AG08395 (cell line): ENCODE measurements around the gene DACT3.
"Not testable (repeated sequence)": the region's sequence is repeated elsewhere in the genome, so short reads cannot be mapped to it uniquely, and the experiment has no call there.

Experiments
- DNase-seq: peaks from one replicate; pipeline ENCODE4 v3.0.0; 2012; ENCODE audit warnings: mixed read lengths, low spot score

The DACT3 gene

DNA sequence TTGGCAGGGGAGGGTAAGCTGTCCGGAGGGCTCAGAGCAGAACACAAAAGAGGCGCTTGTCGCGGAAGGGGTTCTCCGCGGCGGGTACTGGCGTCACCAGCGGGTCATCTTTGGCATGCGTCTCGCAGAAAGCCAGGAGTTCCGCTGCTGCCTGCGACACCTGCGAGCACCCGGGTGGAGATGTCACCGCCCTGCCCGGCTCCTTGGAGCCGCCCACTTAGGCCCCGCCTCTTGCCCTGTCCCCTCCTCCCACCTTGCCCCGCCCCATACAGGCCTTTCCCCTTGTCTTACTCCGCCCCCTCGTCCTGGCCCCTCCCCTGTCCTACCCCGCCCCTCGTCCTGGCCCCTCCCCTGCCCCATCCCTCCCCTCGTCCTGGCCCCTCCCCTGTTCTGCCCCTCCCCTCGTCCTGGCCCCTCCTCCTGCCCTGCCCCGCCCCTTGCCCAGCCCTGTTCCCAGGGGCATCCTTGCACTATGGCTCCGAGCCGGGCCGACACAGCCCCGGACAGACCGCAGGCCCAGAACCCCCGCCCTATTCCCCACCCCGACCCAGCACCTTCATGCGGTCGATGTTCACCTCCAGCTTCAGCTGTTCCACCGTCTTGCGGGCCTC is 26.8 kb downstream of the DACT3 start:
- peak; percentile 93 for DNase-seq

DNA sequence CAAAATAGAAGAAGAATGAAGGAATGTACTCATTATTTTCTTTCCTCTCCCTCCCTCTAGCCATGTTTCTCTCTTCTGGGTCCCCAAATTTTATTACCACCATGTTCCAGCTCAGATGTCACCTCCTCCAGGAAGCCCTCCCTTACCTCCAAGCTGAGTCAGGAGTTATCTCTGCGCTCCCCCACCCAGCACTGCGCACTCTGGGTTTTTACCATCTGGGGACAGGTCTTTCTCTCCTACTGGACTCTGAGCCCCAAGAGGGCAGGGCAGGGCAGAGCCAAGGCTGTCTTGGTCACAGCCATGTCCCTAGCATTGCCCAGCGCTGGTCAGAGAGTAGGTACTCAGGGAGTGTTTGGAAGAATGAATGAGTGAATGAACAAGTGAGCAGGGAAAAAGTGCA is 27.9 kb downstream of the DACT3 start:
- DNase-seq = no peak

DNA sequence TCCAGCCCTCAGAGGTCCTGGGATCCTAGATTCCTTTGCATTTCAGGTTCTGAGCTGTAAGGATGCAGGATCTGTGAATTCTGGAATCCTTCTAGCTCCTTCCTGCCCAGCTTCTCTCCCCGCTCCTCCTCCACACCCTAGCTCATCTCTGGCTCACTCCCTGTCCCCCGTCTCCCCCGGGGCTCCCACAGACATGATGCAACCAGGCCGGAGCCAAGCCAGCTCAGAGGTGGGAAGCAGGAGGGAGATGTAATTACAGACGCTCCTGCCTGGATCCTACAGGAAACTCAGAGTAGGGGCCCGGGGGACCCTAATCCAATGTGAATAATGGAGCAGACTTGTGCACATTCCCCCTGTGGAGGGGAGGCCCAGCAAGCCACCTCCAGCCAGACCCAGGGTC is 29.5 kb downstream of the DACT3 start:
- DNase-seq = peak; percentile 66

DNA sequence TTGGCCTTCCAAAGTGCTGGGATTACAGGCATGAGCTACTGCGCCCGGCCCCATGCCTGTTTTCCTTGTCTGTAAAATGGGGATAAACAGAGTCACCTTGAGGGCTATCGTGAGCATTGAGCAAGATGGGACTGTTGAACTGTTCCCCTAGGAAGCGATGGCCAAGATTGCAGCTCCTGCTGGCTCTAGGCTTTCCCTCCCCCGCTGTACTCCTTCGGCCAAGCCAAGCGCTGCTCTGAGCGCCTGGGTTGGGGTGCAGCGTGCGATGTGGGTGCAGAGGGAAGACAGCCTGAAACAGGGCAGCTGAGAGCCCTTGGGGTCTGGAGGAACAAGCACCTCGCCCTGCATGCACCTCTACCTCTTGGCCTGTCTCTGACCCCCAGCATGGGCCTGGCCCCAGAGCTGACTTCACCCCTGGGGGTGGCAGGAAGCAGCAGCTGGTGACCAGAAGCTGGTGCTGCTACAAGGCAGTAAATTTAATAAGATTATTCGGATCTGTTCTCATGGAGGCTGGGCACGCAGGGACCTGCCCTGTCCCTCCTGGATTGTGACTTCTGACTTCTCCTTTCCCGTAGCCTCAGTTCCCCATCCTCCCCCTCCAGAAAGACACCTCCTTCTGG is 30.3 kb downstream of the DACT3 start:
- DNase-seq = no peak

DNA sequence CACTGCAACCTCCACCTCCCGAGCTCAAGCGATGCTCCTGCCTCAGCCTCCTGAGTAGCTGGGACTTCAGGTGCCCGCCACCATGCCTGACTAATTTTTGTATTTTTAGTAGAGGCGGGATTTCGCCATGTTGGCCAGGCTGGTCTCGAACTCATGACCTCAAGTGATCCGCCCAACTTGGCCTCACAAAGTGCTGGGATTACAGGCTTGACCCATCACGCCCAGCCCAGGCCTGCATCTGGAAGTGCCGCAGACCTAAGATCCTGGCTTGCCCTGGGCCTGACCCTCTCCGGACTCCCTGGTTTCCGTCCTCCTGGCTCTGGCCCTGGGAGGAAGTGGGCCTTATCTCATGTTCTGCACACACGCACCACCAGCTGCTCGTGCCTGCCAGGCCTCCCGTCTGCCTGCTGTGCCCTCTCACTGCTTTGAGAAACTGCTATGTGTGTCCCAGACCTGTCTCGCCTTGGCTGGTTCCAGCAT is 31.4 kb downstream of the DACT3 start:
- no peak for DNase-seq

DNA sequence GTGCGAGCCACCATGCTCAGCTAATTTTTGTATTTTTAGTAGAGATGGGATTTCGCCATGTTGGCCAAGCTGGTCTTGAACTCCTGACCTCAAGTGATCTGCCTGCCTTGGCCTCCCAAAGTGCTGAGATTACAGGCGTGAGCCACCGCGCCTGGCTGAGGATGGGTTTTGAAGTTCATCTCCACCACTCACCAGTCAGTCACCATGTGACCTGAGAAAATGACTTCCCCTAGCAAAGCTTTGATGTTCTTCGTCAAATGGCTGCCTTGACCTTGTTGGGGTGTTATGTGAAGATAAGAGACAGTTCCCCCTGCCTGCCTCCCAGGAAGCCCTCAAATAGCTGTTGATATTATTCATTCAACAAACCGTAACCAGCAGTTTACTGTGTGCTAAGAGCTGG is 32.0 kb downstream of the DACT3 start:
- DNase-seq = not testable (repeated sequence)

DNA sequence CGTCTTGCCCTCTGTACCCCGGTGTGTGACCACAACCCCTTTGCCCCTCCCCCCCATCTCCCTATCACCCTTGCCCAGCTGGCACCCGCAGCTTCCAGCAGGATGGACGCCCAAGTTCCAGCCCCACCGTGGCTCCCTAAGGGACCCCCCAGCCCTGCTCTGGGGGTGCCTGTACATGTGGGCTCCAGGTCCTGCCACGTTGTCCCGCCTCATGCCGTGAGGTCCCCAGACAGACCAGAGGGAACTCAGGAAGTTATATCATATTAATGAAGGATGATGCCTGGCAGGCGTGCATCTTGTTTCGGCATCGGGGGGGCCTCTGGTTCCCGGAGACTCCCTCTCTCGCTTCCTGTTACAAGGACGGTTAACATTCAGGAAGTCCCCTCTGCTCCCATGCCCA is 34.5 kb downstream of the DACT3 start:
- DNase-seq = no peak

DNA sequence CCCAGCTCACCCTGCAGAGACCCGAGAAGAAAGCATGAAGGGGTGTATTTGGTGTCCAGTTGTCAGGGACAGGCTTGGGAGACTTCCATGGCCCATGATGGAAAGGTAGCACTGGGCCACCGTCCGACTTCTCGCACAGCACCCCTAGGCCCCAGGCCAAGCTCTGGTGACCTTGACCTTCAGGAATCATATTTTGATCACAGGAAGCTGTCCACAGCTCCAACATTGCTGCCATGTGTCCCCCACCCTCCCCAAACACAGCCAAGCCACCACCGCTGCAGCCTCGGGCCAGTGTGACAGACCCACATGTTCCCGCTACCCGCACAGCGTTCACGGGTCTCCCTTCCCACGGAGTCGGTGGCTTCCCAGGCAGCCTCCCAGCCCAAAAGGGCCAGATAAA is 35.3 kb downstream of the DACT3 start:
- DNase-seq = no peak

DNA sequence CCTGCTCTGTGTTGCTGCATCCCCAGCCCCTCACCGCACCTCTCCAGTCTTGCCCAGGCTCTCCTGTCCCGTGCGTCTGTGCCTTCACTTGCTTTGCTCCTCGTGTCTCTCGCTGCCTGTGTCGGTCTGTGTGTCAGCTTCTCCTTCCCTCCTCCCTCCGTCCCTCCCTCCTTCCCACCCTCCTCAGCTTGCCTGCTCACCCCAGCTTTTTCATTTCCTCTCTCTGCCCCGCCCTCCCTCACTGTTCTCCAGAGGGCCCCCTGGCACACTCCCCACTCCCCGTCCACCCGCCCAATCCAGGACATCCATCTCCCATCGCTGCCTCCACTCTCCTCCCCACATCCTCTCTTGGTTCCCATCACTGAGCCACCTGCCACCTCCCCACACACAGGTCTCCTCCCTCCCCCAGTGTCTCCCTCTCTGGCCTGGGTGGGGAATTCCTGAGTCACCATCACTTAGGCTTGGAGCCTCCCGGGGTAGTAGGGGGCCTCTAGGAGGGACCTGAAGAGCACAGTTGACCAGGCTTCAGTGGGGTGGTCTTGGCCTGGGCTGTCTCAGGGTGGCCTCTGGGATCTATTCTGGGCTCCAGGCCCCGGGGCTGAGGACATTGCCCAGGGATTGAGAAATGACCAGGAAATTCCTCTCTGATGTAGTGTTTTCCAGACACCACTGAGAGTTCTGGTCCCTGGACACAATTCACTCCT is 35.9 kb downstream of the DACT3 start, which contains the start of gene PTGIR:
Gene PTGIR (minus strand): TSS at position 132 of the 704 bp plus-strand sequence. CDS start 864 bp downstream, outside the sequence.
- DNase-seq = peak; percentile 85

DNA sequence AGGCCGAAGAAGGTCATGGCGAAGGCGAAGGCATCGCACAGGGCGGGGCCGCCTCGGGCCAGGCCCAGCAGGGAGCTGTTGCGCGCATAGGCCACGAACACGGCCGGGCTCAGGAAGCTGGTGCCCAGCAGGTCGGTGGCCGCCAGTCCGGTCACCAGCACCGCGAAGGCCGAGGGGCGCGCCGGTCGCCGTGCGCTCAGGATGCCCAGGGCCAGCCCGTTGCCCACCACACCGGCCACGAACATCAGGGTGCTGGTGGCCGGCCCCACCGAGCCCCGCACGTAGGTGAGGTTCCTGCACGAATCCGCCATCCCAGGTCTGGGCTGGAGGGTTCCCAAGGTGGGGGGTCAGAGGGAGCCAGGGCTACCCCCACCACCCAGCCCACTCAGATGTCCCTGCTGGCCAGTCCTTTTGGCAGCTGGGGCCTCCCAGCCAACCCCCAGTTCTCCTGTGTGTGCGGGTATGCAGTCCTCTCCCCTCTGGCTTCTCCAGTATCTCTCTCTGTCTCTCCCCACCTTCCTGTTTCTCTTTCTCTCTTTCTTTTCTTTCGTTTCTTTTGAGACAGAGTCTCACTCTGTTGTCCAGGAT is 37.0 kb downstream of the DACT3 start:
- DNase-seq = no peak

DNA sequence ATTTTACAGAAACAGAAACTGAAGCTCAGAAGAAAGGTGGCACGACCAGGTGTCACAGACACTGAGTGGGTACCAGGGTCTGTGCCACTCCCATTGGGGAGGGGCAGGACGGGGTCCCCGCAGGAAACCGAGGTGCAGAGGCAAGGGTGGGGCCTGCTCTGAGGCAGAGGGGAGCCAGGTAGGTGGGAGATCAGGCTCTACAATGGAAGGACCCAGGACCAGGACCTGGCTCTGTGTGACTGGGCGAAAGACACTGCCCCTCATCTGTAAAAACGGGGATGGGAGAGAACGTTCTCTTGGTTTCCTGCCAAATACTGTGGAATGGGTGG is 38.9 kb downstream of the DACT3 start:
- no peak for DNase-seq

DNA sequence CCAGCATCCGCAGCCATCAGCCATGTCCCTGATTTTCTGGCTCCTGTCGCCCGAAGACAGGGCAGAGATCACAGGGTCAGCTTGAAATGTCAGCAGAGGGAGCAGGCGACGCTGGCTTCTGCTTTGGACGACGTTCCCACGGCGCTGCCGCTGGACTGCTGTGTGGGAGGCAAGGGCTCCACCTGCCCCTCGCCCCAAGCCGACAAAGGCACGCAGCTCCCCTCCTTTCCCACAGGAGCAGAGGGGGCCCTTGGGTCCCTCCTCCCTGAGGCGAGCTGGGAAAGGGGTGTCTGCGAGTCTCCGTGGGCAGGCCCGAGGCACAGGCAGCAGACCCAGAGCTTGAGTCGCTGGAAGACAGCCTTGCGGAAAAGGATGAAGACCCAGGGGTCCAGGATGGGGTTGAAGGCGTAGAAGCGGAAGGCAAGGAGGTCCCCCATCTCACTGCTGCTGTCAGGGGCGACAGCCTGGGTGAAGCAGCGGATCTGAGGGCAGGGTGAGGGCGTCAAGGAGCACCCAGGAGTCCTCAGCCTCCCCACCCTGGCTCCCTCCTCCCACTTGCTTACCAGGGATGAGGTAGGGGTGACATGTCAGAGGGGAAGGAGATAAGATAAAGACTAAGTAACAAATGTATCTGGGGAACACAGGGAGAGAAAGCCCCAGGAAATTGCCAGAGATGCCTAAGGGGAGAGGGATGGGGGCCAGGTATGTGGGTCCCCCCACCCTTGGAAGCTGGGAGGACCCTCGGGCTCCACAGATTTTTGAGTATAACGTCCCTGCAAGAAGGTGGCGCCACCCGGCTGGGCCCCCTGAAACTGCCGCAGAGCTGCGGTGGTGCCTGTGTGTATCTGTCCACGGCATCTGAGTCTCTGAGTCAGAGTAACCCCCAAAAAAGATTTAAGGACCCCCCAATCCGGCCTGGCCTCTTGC is 39.5 kb downstream of the DACT3 start:
- no peak for DNase-seq

DNA sequence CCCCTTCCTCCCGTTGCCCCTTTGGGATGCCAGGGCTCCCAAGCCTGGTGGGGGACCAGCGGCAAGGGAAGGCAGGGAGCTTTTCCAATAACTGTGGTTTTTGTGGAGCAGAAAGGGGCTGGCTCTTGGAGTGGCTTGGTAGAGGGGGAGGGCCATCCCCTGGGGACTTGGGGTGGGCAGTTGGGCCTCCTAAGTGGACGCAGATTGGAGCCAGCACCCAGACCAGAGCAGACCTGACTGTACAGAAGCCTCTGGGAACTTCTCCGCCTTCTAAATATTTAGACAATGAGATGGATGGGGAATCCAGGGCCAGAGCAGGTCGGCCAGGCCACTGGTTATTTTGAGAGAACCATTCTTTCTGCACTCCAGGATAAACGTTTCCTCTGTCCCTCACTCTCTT is 40.3 kb downstream of the DACT3 start:
- no peak for DNase-seq

DNA sequence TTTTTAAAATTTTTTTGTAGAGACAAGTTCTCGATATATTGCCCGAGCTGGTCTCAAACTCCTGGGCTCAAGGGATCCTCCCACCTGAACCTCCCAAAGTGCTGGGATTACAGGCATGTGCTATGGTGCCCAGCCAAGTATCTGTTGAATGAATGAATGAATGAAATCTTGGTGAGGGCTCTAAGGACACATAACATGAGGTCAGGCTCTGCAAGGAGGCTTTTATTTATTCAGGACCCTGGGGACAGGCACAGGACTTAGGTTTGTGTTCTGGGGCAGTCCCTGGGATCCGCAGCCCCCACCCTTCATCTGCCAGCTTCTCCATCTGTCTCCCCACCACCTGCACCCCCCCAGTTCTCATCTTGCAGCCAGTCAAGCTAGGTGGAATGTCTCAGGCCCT is 40.7 kb downstream of the DACT3 start:
- DNase-seq = no peak

DNA sequence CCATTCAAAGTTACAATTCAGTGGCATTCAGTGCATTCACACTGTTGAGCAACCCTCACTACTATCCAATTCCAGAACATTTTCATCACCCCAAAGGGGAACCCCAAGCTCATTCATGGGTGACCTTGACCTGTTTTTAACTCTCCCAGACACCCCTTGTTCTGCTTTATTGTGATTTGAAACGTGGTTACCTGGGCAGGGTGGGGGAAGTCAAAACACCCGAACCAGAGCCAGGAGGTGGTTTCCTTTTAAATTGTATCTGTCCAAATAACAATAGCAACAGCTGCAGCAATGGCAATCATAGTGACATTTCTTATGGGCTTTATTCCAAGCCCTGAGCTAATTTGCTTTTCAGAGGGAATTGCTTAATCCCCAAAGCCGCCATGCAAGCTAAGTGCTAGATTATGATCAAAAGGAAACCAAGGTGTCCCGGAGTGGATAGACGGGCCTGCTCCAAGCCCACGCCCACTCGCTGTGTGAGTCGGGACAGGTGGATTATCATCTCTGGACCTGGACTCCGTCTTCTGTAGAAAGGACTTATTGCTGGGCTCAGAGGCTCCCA is 42.2 kb downstream of the DACT3 start:
- DNase-seq = no peak

DNA sequence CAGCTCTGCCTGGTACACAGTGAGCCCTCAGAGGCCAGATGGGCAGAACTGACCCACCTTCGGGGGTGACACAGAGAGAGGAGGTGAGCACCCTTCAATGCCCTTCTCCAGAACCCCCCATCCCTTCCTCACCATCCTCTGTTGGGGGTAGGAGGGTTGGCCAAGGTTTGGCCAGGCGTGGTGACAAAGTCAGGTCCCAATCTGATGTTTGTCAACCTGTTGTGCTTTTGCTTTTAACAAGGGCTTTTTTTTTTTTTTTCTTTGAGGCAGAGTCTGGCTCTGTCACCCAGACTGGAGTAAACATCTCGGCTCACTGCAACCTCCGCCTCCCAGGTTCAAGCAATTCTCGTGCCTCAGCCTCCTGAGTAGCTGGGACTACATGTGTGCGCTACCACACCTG is 43.4 kb downstream of the DACT3 start:
- DNase-seq = no peak

DNA sequence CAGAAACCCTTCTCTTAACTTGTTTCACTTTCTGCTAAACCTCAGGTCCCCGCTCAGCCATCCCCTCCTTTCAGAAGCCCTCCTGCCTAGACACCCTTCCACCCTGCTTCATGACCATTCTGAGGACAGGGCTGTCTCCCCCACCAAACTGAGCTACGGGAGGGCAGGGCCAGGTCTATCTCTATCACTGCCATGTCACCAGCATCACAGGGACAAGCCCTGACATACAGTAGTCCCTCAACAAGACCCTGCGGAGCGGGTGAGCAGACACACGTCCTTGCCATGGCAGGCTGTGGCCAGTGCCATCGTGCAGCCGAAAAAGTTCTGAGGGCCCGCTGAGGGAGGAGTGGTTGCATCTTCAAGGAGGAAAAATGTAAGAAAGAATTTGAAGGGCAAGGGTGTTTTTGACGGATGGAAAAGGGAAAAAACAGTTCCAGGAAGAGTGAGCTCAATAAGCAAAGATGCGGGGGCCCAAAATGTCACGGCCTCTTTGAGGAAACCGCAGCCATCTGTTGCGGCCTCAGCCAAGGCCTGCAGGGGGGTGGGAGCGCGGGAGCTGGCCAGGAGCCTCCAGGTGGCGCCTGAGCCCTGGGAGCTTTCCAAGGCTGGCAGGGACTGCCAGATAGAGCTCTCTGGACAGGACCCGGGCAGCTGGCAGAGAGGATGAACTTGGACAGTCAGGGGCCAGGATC is 44.2 kb downstream of the DACT3 start:
- peak; percentile 51 for DNase-seq

DNA sequence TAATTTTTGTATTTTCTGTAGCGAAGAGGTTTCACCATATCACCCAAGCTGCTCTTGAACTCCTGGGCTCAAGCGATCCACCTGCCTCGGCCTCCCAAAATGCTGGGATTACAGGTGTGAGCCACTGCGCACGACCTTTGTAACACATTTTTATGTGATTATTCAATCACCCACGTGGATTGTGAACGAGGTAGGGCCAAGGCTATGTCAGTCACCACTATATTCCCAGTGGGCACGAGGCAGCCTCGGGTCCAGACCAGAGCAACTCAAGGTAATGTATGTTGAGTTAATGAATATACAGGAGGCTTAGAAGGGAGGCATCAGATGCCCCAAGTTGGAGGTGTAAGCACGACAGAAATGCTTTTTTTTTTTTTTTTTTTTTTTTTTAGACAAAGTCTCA is 45.0 kb downstream of the DACT3 start:
- no peak for DNase-seq

DNA sequence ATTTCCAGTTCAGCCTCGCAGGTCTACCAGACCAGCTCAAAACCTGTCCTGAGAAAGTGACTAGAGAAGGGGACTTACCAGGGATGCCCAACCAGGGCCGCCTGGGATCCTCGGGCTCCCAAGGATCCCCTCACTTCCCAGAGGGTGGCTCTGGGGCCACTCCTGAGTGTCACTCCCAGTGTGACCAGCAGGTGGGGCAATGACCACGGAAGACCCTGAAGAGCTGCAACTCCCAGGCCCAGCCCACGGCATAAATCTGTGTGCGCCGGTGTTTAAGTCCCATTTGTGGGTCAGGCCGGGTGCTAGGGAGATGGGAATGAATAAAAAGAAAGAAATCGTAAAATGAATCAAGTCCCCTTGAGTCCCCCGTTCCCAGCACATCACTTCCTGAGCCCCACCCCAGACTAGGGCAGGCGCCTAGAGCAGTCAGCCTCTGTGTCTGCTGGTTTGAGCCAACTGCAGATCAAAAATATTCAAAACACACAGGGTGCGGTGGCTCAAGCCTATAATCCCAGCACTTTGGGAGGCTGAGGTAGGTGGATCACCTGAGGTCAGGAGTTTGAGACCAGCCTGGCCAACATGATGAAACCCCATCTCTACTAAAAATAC is 46.8 kb downstream of the DACT3 start:
- DNase-seq = peak; percentile 80

DNA sequence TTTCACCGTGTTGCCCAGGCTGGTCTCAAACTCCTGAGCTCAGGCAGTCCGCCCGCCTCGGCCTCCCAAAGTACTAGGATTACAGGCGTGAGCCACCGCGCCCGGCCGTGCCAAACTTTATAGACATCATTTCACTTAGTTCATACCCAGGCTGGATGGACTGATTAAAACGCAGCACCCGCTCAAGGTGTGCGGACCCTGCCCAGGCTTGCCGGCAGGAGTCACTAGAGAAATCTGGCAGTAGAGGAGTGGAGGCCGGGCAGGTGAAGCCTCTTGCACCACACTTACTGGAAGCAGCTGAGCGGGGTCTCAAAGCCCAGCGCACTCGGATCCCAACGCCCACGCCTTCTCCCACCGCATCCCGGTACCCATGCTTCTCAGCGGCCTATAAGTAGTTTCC is 47.5 kb downstream of the DACT3 start:
- DNase-seq = no peak

DNA sequence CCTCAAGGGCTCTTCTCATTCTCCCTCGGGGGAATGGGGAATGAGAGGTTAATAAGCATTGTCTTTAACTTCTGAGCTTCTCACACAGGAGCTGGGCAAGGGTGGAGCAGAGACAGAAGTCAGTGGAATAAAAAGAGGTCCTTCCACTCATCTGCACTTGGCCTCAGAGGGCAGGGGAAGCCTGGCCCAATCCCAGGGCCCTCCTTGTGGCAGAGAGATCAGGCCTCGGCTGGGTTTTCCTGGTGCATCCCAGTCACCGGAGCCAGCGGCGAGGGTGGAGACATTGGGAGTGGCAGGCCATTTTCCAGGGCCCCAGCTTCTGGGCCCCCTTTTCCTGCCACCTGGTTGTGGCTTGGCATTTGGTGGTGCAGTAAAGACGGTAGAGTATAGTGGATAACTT is 49.2 kb downstream of the DACT3 start:
- DNase-seq = no peak
